Mucosa of stomach (tissue), 1 donor: Measurements from ENCODE around the gene INTS15.
"Not testable (repeated sequence)": the region's sequence is repeated elsewhere in the genome, so short reads cannot be mapped to it uniquely, and the experiment has no call there.

Source experiments
- H3K27me3 ChIP-seq: one replicate; pipeline ENCODE4 v1.7.0; 2013; ENCODE audit warnings: mild to moderate bottlenecking, low read length; ENCODE audit not compliant: control insufficient read depth, insufficient read depth
- H3K36me3 ChIP-seq: one replicate; pipeline ENCODE4 v1.7.0; 2013; ENCODE audit warnings: low read length; ENCODE audit not compliant: control insufficient read depth, insufficient read depth
- H3K4me1 ChIP-seq: one replicate; pipeline ENCODE4 v1.7.0; 2013; ENCODE audit warnings: mild to moderate bottlenecking, low read length; ENCODE audit not compliant: control insufficient read depth, insufficient read depth
- H3K4me3 ChIP-seq: one replicate; pipeline ENCODE4 v1.7.0; 2013; ENCODE audit warnings: low read length
- H3K9ac ChIP-seq: one replicate; pipeline ENCODE4 v1.7.0; 2013; ENCODE audit warnings: mild to moderate bottlenecking, low read length, moderate library complexity
- H3K9me3 ChIP-seq: one replicate; pipeline ENCODE4 v1.7.0; 2013; ENCODE audit warnings: mild to moderate bottlenecking, low read length, moderate library complexity; ENCODE audit not compliant: control insufficient read depth
- donor health status: Pancreatic carcinoma.

Gene INTS15

GRCh38 chr7:6628045-6628444 is 38.2 kb downstream of the INTS15 start:
- H3K4me3 ChIP-seq: no peak overlapping the region
- H3K9me3 ChIP-seq: no peaks in the 10 kb centered on the region

GRCh38 chr7:6630007-6630849 is 40.4 kb downstream of the INTS15 start:
- Histone ChIP-seq H3K9me3 (no peaks in the 10 kb centered on the region), H3K36me3 (no peaks in the 10 kb centered on the region), H3K4me1 (no peaks in the 10 kb centered on the region), H3K9ac (no peak overlapping the region), H3K4me3 (no peak overlapping the region), H3K27me3 (no peaks in the 10 kb centered on the region)

More at GRCh38 chr7:6628045-6628444, 38.2 kb downstream of the INTS15 start:
- H3K27me3 ChIP-seq: no peaks in the 10 kb centered on the region
- no peaks in the 10 kb centered on the region for H3K36me3 ChIP-seq
- no peak overlapping the region for H3K9ac ChIP-seq
- no peaks in the 10 kb centered on the region for H3K4me1 ChIP-seq

- no peaks in the 10 kb centered on the region for H3K36me3 ChIP-seq
- no peak overlapping the region for H3K4me3 ChIP-seq
- H3K4me1 ChIP-seq: peaks cover 4% of the 10 kb centered on the region
- no peaks in the 10 kb centered on the region for H3K27me3 ChIP-seq
- no peaks in the 10 kb centered on the region for H3K9me3 ChIP-seq
- H3K9ac ChIP-seq: no peak overlapping the region
Observed at GRCh38 chr7:6631605-6632004, 41.8 kb downstream of the INTS15 start.

- H3K4me3 ChIP-seq: no peak overlapping the region
- H3K9me3 ChIP-seq: no peaks in the 10 kb centered on the region
- no peaks in the 10 kb centered on the region for H3K36me3 ChIP-seq
- H3K4me1 ChIP-seq: peaks cover 14% of the 10 kb centered on the region
- H3K9ac ChIP-seq: no peak overlapping the region
- H3K27me3 ChIP-seq: no peaks in the 10 kb centered on the region
Observed at GRCh38 chr7:6634021-6634420, 44.2 kb downstream of the INTS15 start.

- not testable (repeated sequence) for H3K4me3 ChIP-seq, H3K9ac ChIP-seq, H3K27me3 ChIP-seq, H3K36me3 ChIP-seq, H3K9me3 ChIP-seq
- H3K4me1 ChIP-seq: peaks cover 14% of the 10 kb centered on the region
Observed at GRCh38 chr7:6634971-6635370, 45.1 kb downstream of the INTS15 start.

GRCh38 chr7:6636741-6637543 is 47.1 kb downstream of the INTS15 start, which contains the start of gene ZNF316:
Gene ZNF316 (plus strand): TSS chr7:6637318. CDS start chr7:6642410, 5,092 bp downstream.
- peak within 1 kb of the TSS; percentile 77 for H3K9ac ChIP-seq
- H3K36me3 ChIP-seq: no peaks in the 10 kb centered on the region
- peak within 1 kb of the TSS; percentile 31 for H3K4me3 ChIP-seq
- H3K27me3 ChIP-seq: no peaks in the 10 kb centered on the region
- H3K9me3 ChIP-seq: no peaks in the 10 kb centered on the region
- peaks cover 14% of the 10 kb centered on the region for H3K4me1 ChIP-seq

- H3K36me3 ChIP-seq: no peaks in the 10 kb centered on the region
- H3K27me3 ChIP-seq: no peaks in the 10 kb centered on the region
Observed at GRCh38 chr7:6637544-6638229, 47.9 kb downstream of the INTS15 start.

GRCh38 chr7:6639032-6639431 is 49.2 kb downstream of the INTS15 start:
- Histone ChIP-seq H3K4me3 (no peak overlapping the region), H3K36me3 (no peaks in the 10 kb centered on the region), H3K9ac (no peak overlapping the region), H3K27me3 (no peaks in the 10 kb centered on the region), H3K9me3 (no peaks in the 10 kb centered on the region), H3K4me1 (peaks cover 20% of the 10 kb centered on the region)

More at GRCh38 chr7:6637544-6638229, 47.9 kb downstream of the INTS15 start:
- Histone ChIP-seq H3K9me3 (no peaks in the 10 kb centered on the region), H3K9ac (peak overlapping the region; percentile 74), H3K4me3 (peak overlapping the region; percentile 25), H3K4me1 (peaks cover 14% of the 10 kb centered on the region)

- Histone ChIP-seq H3K4me3 (no peak overlapping the region), H3K27me3 (no peaks in the 10 kb centered on the region), H3K9ac (no peak overlapping the region), H3K4me1 (peaks cover 20% of the 10 kb centered on the region), H3K36me3 (no peaks in the 10 kb centered on the region), H3K9me3 (no peaks in the 10 kb centered on the region)
Observed at GRCh38 chr7:6639627-6640026, 49.8 kb downstream of the INTS15 start.

- Histone ChIP-seq H3K4me3 (no peak overlapping the region), H3K36me3 (no peaks in the 10 kb centered on the region), H3K27me3 (no peaks in the 10 kb centered on the region), H3K9me3 (no peaks in the 10 kb centered on the region), H3K4me1 (peaks cover 20% of the 10 kb centered on the region), H3K9ac (no peak overlapping the region)
Observed at GRCh38 chr7:6640246-6640721, 50.5 kb downstream of the INTS15 start.

GRCh38 chr7:6641305-6642035 is 51.6 kb downstream of the INTS15 start:
- no peak overlapping the region for H3K9ac ChIP-seq
- H3K36me3 ChIP-seq: no peaks in the 10 kb centered on the region
- no peak overlapping the region for H3K4me3 ChIP-seq
- no peaks in the 10 kb centered on the region for H3K9me3 ChIP-seq
- H3K4me1 ChIP-seq: peaks cover 17% of the 10 kb centered on the region
- H3K27me3 ChIP-seq: no peaks in the 10 kb centered on the region
